HUES64 (cell line): ENCODE measurements around the gene PEBP1.
A peak's percentile ranks its signal among the peaks of the same experiment; 100 is the strongest.

Experiments
- H3K27ac ChIP-seq: 2 replicates; pipeline ENCODE4 v1.7.0; 2013; ENCODE audit warnings: low read depth, low read length, inconsistent platforms
- H3K27me3 ChIP-seq: 2 replicates; pipeline ENCODE4 v1.6.1; 2013; ENCODE audit warnings: mild to moderate bottlenecking, low read length; ENCODE audit not compliant: insufficient read depth
- H3K36me3 ChIP-seq: 2 replicates; pipeline ENCODE4 v1.6.1; 2013; ENCODE audit warnings: mild to moderate bottlenecking, low read length; ENCODE audit not compliant: insufficient read depth
- H3K4me1 ChIP-seq: 2 replicates; pipeline ENCODE4 v1.6.1; 2013; ENCODE audit warnings: mild to moderate bottlenecking, low read length, moderate library complexity; ENCODE audit not compliant: insufficient read depth
- H3K4me3 ChIP-seq: 2 replicates; pipeline ENCODE4 v1.5.1; 2013; ENCODE audit warnings: mild to moderate bottlenecking, low read length, moderate library complexity
- H3K9ac ChIP-seq: 2 replicates; pipeline ENCODE4 v1.6.1; 2013; ENCODE audit warnings: mild to moderate bottlenecking, low read depth, low read length
- H3K9me3 ChIP-seq: 2 replicates; pipeline ENCODE4 v1.6.1; 2013; ENCODE audit warnings: low read depth, low read length; ENCODE audit not compliant: insufficient read depth
- WGBS: fragments of 150-250, 120-280 bp; methylation state at CpG from one replicate; pipeline ENCODE4 v1.1.7; 2013; ENCODE audit warnings: missing lambda C conversion rate; 5-methylcytosine and 5-hydroxymethylcytosine counted together

PEBP1 gene

GRCh38 chr12:118136559-118137003, 657 bp downstream of the PEBP1 start:
- Histone ChIP-seq H3K27me3 (no peaks in the 10 kb centered on the region), H3K9ac (peak overlapping the region; percentile 98), H3K36me3 (peaks cover 39% of the 10 kb centered on the region), H3K4me1 (no peaks in the 10 kb centered on the region), H3K9me3 (no peaks in the 10 kb centered on the region), H3K4me3 (peak overlapping the region; percentile 89), H3K27ac (peak overlapping the region; percentile 63)
- WGBS: 5% methylated on average over 29 of the region's 29 CpGs

GRCh38 chr12:118137148-118137678, 1.3 kb downstream of the PEBP1 start:
- Histone ChIP-seq H3K9ac (peak overlapping the region; percentile 98), H3K27me3 (no peaks in the 10 kb centered on the region), H3K27ac (no peak overlapping the region), H3K4me3 (peak overlapping the region; percentile 89), H3K36me3 (peaks cover 44% of the 10 kb centered on the region), H3K9me3 (no peaks in the 10 kb centered on the region), H3K4me1 (no peaks in the 10 kb centered on the region)
- 86% methylated on average over 10 of the region's 10 CpGs for WGBS

GRCh38 chr12:118140825-118141224, 4.9 kb downstream of the PEBP1 start:
- Histone ChIP-seq H3K4me1 (no peaks in the 10 kb centered on the region), H3K9me3 (no peaks in the 10 kb centered on the region), H3K27me3 (no peaks in the 10 kb centered on the region), H3K36me3 (peaks cover 80% of the 10 kb centered on the region), H3K27ac (no peak overlapping the region), H3K9ac (no peak overlapping the region), H3K4me3 (no peak overlapping the region)
- whole genome bisulfite sequencing: 95% methylated on average over 8 of the region's 8 CpGs

- Histone ChIP-seq H3K4me3 (no peak overlapping the region), H3K36me3 (peaks cover 85% of the 10 kb centered on the region), H3K27ac (no peak overlapping the region), H3K9ac (no peak overlapping the region), H3K4me1 (no peaks in the 10 kb centered on the region), H3K27me3 (no peaks in the 10 kb centered on the region), H3K9me3 (no peaks in the 10 kb centered on the region)
- WGBS: 95% methylated on average over 13 of the region's 13 CpGs
Measured at GRCh38 chr12:118144499-118144898, 8.6 kb downstream of the PEBP1 start.

- Histone ChIP-seq H3K4me3 (no peak overlapping the region), H3K9ac (no peak overlapping the region), H3K27me3 (no peaks in the 10 kb centered on the region), H3K36me3 (peaks cover 84% of the 10 kb centered on the region), H3K27ac (no peak overlapping the region), H3K4me1 (no peaks in the 10 kb centered on the region), H3K9me3 (no peaks in the 10 kb centered on the region)
- WGBS: 93% methylated on average over 7 of the region's 7 CpGs
Measured at GRCh38 chr12:118145113-118145797, 9.3 kb downstream of the PEBP1 start.

GRCh38 chr12:118145798-118146156, 9.9 kb downstream of the PEBP1 start:
- Histone ChIP-seq H3K9me3 (no peaks in the 10 kb centered on the region), H3K27me3 (no peaks in the 10 kb centered on the region), H3K36me3 (peaks cover 79% of the 10 kb centered on the region), H3K27ac (no peak overlapping the region), H3K4me3 (no peak overlapping the region), H3K4me1 (no peaks in the 10 kb centered on the region), H3K9ac (no peak overlapping the region)
- 94% methylated on average over 9 of the region's 9 CpGs for WGBS

- no peak overlapping the region for H3K4me3 ChIP-seq
- 97% methylated on average over 5 of the region's 5 CpGs for WGBS
- H3K27me3 ChIP-seq: no peaks in the 10 kb centered on the region
- H3K9ac ChIP-seq: no peak overlapping the region
- peaks cover 55% of the 10 kb centered on the region for H3K36me3 ChIP-seq
- H3K27ac ChIP-seq: no peak overlapping the region
- no peaks in the 10 kb centered on the region for H3K4me1 ChIP-seq
- H3K9me3 ChIP-seq: no peaks in the 10 kb centered on the region
Measured at GRCh38 chr12:118148287-118148686, 12.4 kb downstream of the PEBP1 start.

GRCh38 chr12:118150625-118151024, 14.7 kb downstream of the PEBP1 start:
- Histone ChIP-seq H3K27me3 (no peaks in the 10 kb centered on the region), H3K27ac (no peak overlapping the region), H3K9ac (no peak overlapping the region), H3K9me3 (no peaks in the 10 kb centered on the region), H3K36me3 (peaks cover 32% of the 10 kb centered on the region), H3K4me1 (no peaks in the 10 kb centered on the region), H3K4me3 (no peak overlapping the region)
- 87% methylated on average over 5 of the region's 7 CpGs for WGBS

- Histone ChIP-seq H3K4me1 (no peaks in the 10 kb centered on the region), H3K27ac (no peak overlapping the region), H3K9ac (no peak overlapping the region), H3K4me3 (no peak overlapping the region), H3K9me3 (no peaks in the 10 kb centered on the region), H3K27me3 (no peaks in the 10 kb centered on the region), H3K36me3 (peaks cover 21% of the 10 kb centered on the region)
- WGBS: 95% methylated on average over 5 of the region's 5 CpGs
Measured at GRCh38 chr12:118151755-118152154, 15.8 kb downstream of the PEBP1 start.

- Histone ChIP-seq H3K4me3 (no peak overlapping the region), H3K36me3 (no peaks in the 10 kb centered on the region), H3K4me1 (no peaks in the 10 kb centered on the region), H3K9me3 (no peaks in the 10 kb centered on the region), H3K9ac (no peak overlapping the region), H3K27me3 (no peaks in the 10 kb centered on the region), H3K27ac (no peak overlapping the region)
- WGBS: 98% methylated on average over 3 of the region's 3 CpGs
Measured at GRCh38 chr12:118160536-118160935, 24.6 kb downstream of the PEBP1 start.

GRCh38 chr12:118164798-118165486, 29.0 kb downstream of the PEBP1 start:
- Histone ChIP-seq H3K36me3 (no peaks in the 10 kb centered on the region), H3K9ac (no peak overlapping the region)

More at GRCh38 chr12:118164798-118165486, 29.0 kb downstream of the PEBP1 start:
- Histone ChIP-seq H3K4me1 (no peaks in the 10 kb centered on the region), H3K4me3 (no peak overlapping the region), H3K27me3 (no peaks in the 10 kb centered on the region), H3K27ac (no peak overlapping the region), H3K9me3 (no peaks in the 10 kb centered on the region)
- 52% methylated on average over 4 of the region's 6 CpGs for WGBS
